HEK293 (cell line): ENCODE data around the gene TDRD5.

Experiments used
- CTCF ChIA-PET: fragments of 350-600 bp; formaldehyde crosslinking; extraction: SDS; loops from one replicate; lab custom pipeline; 2021; ENCODE audit warnings: antibody characterized with exemption; lab: Yijun Ruan, JAX
- POLR2A ChIA-PET: fragments of 300-600 bp; formaldehyde crosslinking; extraction: SDS; loops from one replicate; lab custom pipeline; 2020; ENCODE audit warnings: antibody characterized with exemption, inconsistent platforms; lab: Yijun Ruan, JAX
- H3K27ac ChIP-seq: fragments of 200-500 bp; sonication (Bioruptor generic); 2 replicates; pipeline ENCODE4 v1.5.1; 2014; ENCODE audit warnings: low read depth, low read length, control low read depth, inconsistent platforms; ENCODE audit errors: extremely low read depth
- H3K36me3 ChIP-seq, 2 experiments: fragments of 200-500 bp in 1 of 2; sonication (Bioruptor generic) in 1 of 2; 1 replicate in 1 of 2; 2 replicates in 1 of 2; pipeline ENCODE4 v1.5.1; 2014 to 2017; ENCODE audit warnings: inconsistent platforms in 2 of 2, low read length in 2 of 2; ENCODE audit not compliant: control insufficient read depth in 2 of 2, insufficient read depth in 1 of 2
- H3K4me1 ChIP-seq: fragments of 200-500 bp; sonication (Bioruptor generic); 2 replicates; pipeline ENCODE4 v1.5.1; 2014; ENCODE audit warnings: mild to moderate bottlenecking, low read length, inconsistent platforms; ENCODE audit not compliant: control insufficient read depth, insufficient read depth
- H3K4me3 ChIP-seq: 2 replicates; pipeline ENCODE4 v1.5.1; 2011; ENCODE audit warnings: low read depth, mild to moderate bottlenecking, control low read depth, low read length, moderate library complexity
- H3K9me3 ChIP-seq: fragments of 200-500 bp; sonication (Bioruptor generic); 2 replicates; pipeline ENCODE4 v1.5.1; 2014; ENCODE audit warnings: low read depth, low read length, inconsistent platforms; ENCODE audit not compliant: control insufficient read depth, insufficient read depth
- SP3 ChIP-seq: fragments of 450-650 bp; formaldehyde crosslinking; IDR thresholded peaks from 2 replicates; pipeline ENCODE4 v1.5.1; 2016; ENCODE audit warnings: missing biosample characterization, missing genetic modification characterization
- SP7 ChIP-seq: fragments of 450-650 bp; formaldehyde crosslinking; IDR thresholded peaks from 2 replicates; pipeline ENCODE4 v1.5.1; 2016; ENCODE audit warnings: missing biosample characterization, missing genetic modification characterization
- ZBTB48 ChIP-seq: fragments of 450-650 bp; formaldehyde crosslinking; IDR thresholded peaks from 2 replicates; pipeline ENCODE4 v1.5.1; 2016; ENCODE audit warnings: missing biosample characterization, missing genetic modification characterization
- ZFP37 ChIP-seq: fragments of 450-650 bp; formaldehyde crosslinking; IDR thresholded peaks from 2 replicates; pipeline ENCODE4 v1.5.1; 2016; ENCODE audit warnings: missing biosample characterization, missing genetic modification characterization
- ZIC2 ChIP-seq: fragments of 450-650 bp; formaldehyde crosslinking; IDR thresholded peaks from 2 replicates; pipeline ENCODE4 v1.5.1; 2016; ENCODE audit warnings: missing biosample characterization, missing genetic modification characterization
- ZNF114 ChIP-seq: fragments of 450-650 bp; formaldehyde crosslinking; IDR thresholded peaks from 2 replicates; pipeline ENCODE4 v1.5.0; 2017; ENCODE audit warnings: missing biosample characterization, missing genetic modification characterization
- ZNF214 ChIP-seq: fragments of 450-650 bp; formaldehyde crosslinking; IDR thresholded peaks from 2 replicates; pipeline ENCODE4 v1.5.1; 2017; ENCODE audit warnings: missing biosample characterization, mild to moderate bottlenecking, missing genetic modification characterization, borderline replicate concordance
- ZNF223 ChIP-seq: fragments of 450-650 bp; formaldehyde crosslinking; IDR thresholded peaks from 2 replicates; pipeline ENCODE4 v1.5.1; 2016; ENCODE audit warnings: missing biosample characterization, missing genetic modification characterization
- ZNF391 ChIP-seq: fragments of 450-650 bp; formaldehyde crosslinking; IDR thresholded peaks from 2 replicates; pipeline ENCODE4 v1.5.1; 2016; ENCODE audit warnings: low read depth, missing biosample characterization, missing genetic modification characterization, borderline replicate concordance
- ZNF404 ChIP-seq: fragments of 450-650 bp; formaldehyde crosslinking; IDR thresholded peaks from 2 replicates; pipeline ENCODE4 v1.5.1; 2017; ENCODE audit warnings: missing biosample characterization, missing genetic modification characterization
- ZNF501 ChIP-seq: fragments of 450-650 bp; formaldehyde crosslinking; IDR thresholded peaks from 2 replicates; pipeline ENCODE4 v1.5.1; 2016; ENCODE audit warnings: missing biosample characterization, missing genetic modification characterization
- ZNF510 ChIP-seq: fragments of 450-650 bp; formaldehyde crosslinking; IDR thresholded peaks from 2 replicates; pipeline ENCODE4 v1.5.1; 2018; ENCODE audit warnings: mild to moderate bottlenecking, missing genetic modification characterization, missing biosample characterization; ENCODE audit not compliant: insufficient replicate concordance
- ZNF548 ChIP-seq: fragments of 450-650 bp; formaldehyde crosslinking; IDR thresholded peaks from 2 replicates; pipeline ENCODE4 v1.5.1; 2016; ENCODE audit warnings: missing biosample characterization, missing genetic modification characterization
- ZNF560 ChIP-seq: fragments of 450-650 bp; formaldehyde crosslinking; IDR thresholded peaks from 2 replicates; pipeline ENCODE4 v1.5.1; 2017; ENCODE audit warnings: missing biosample characterization, missing genetic modification characterization, borderline replicate concordance
- ZNF585B ChIP-seq: fragments of 450-650 bp; formaldehyde crosslinking; IDR thresholded peaks from 2 replicates; pipeline ENCODE4 v1.5.1; 2016; ENCODE audit warnings: missing biosample characterization, missing genetic modification characterization
- ZNF600 ChIP-seq: fragments of 450-650 bp; formaldehyde crosslinking; IDR thresholded peaks from 2 replicates; pipeline ENCODE4 v1.5.1; 2016; ENCODE audit warnings: missing biosample characterization, missing genetic modification characterization
- ZNF830 ChIP-seq: fragments of 450-650 bp; IDR thresholded peaks from 2 replicates; pipeline ENCODE4 v1.5.0; 2018; ENCODE audit warnings: missing biosample characterization, missing genetic modification characterization, low read depth, mild to moderate bottlenecking, moderate library complexity
- TF ChIP-seq, protein P1 (sequence below): fragments of 450-650 bp; formaldehyde crosslinking; IDR thresholded peaks from 2 replicates; pipeline ENCODE4 v1.5.1; 2017; ENCODE audit warnings: missing biosample characterization, mild to moderate bottlenecking, missing genetic modification characterization, moderate library complexity
- TF ChIP-seq, protein P2 (sequence below): fragments of 450-650 bp; formaldehyde crosslinking; conservative IDR thresholded peaks from 2 replicates; pipeline ENCODE4 v1.5.1; 2016; ENCODE audit warnings: low read depth, missing biosample characterization, missing genetic modification characterization
- TF ChIP-seq, protein P3 (sequence below): fragments of 450-650 bp; formaldehyde crosslinking; IDR thresholded peaks from 2 replicates; pipeline ENCODE4 v1.5.1; 2016; ENCODE audit warnings: missing biosample characterization, missing genetic modification characterization
- TF ChIP-seq, protein P4 (sequence below): fragments of 450-650 bp; formaldehyde crosslinking; IDR thresholded peaks from 2 replicates; pipeline ENCODE4 v1.5.1; 2016; ENCODE audit warnings: missing biosample characterization, missing genetic modification characterization, borderline replicate concordance

TDRD5 gene

DNA sequence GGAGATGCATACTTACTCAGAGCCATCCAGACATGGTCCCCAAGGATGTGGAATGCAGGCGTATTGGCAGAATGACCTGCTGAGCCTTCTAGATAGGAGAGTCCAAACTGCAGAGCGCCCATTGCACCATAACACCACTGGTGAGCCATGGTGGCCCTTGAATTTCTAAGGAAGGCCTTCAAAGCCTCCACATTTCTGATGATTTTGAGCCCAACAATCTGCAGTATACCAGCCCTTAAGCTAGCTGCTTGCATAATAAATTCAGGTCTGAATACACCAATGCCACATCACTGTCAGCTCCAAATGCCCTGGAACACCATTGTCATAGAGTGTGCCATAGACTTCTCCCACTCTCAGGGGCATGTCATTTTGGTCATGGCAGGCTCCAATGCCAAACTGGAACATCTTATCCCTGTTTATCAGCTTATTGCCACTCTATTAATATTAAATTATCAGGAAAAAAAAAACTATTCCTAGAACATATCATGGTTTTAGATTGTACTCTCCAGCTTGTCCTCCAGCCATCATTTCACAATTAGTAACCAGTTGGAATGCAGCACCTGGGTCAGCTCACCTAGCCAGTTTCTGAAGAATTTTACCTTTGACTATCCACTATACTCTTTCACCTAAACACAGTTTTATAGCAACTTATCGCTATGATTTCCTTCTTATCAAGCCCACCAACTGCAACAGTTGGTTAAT is 42.8 kb upstream of the TDRD5 start:
- no peak overlapping the region for H3K27ac ChIP-seq
- CTCF ChIA-PET, result interaction anchor here (0.6 to 1.1 kb wide), 2 partner anchors 37 to 856 kb away, joined by 3 read pairs; no protein-coding TSS in a partner anchor

DNA sequence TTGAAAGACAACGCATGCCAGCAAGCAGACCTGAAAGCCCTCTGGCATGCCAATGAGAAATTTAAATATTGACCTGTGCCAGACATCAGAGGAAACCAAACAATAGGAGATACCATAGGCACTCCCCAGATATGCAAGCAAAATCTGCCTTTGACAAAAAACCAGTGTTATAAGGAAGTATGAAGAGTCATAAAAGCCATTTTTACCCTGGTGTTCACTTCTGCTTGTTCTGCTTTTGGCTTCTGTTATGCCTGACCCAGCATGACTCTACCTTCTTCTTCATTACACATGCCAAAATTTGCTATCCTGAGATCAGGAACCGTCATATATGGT is 42.3 kb upstream of the TDRD5 start:
- CTCF ChIA-PET, result interaction anchor here (1.1 kb wide), 1 partner anchor 37 kb away, joined by 3 read pairs; no protein-coding TSS in a partner anchor

More for the DNA sequence above, 42.8 kb upstream of the TDRD5 start:
- no peak overlapping the region for H3K4me3 ChIP-seq
- no peaks in the 10 kb centered on the region for H3K9me3 ChIP-seq
- POLR2A ChIA-PET, result no interaction called here
- TF ChIP-seq ZNF501 (tag by site-specific recombination), result no peak
- no peak for TF ChIP-seq ZNF223 (tag by site-specific recombination)
- no peak for TF ChIP-seq ZNF548 (tag by site-specific recombination)
- no peak for TF ChIP-seq ZNF404
- TF ChIP-seq ZNF600 (tag by site-specific recombination), result no peak
- TF ChIP-seq, protein P1, sequence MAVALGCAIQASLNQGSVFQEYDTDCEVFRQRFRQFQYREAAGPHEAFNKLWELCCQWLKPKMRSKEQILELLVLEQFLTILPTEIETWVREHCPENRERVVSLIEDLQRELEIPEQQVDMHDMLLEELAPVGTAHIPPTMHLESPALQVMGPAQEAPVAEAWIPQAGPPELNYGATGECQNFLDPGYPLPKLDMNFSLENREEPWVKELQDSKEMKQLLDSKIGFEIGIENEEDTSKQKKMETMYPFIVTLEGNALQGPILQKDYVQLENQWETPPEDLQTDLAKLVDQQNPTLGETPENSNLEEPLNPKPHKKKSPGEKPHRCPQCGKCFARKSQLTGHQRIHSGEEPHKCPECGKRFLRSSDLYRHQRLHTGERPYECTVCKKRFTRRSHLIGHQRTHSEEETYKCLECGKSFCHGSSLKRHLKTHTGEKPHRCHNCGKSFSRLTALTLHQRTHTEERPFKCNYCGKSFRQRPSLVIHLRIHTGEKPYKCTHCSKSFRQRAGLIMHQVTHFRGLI, result no peak
- no peak for TF ChIP-seq SP3
- TF ChIP-seq ZNF114, result no peak
- no peaks in the 10 kb centered on the region for H3K36me3 ChIP-seq
- H3K4me1 ChIP-seq, result no peaks in the 10 kb centered on the region

More for the DNA sequence above, 42.3 kb upstream of the TDRD5 start:
- Histone ChIP-seq H3K4me3 (no peak overlapping the region), H3K4me1 (no peaks in the 10 kb centered on the region), H3K27ac (no peak overlapping the region), H3K36me3 (no peaks in the 10 kb centered on the region), H3K9me3 (no peaks in the 10 kb centered on the region)
- TF ChIP-seq ZNF214 (no peak), SP7 (no peak), ZNF391 (tag by site-specific recombination) (no peak), ZNF585B (tag by site-specific recombination) (no peak), ZBTB48 (tag by site-specific recombination) (no peak), ZIC2 (no peak), ZNF830 (tag by site-specific recombination) (no peak), ZNF560 (tag by site-specific recombination) (no peak), ZFP37 (no peak), ZNF510 (tag by site-specific recombination) (no peak)
- TF ChIP-seq, protein P2, sequence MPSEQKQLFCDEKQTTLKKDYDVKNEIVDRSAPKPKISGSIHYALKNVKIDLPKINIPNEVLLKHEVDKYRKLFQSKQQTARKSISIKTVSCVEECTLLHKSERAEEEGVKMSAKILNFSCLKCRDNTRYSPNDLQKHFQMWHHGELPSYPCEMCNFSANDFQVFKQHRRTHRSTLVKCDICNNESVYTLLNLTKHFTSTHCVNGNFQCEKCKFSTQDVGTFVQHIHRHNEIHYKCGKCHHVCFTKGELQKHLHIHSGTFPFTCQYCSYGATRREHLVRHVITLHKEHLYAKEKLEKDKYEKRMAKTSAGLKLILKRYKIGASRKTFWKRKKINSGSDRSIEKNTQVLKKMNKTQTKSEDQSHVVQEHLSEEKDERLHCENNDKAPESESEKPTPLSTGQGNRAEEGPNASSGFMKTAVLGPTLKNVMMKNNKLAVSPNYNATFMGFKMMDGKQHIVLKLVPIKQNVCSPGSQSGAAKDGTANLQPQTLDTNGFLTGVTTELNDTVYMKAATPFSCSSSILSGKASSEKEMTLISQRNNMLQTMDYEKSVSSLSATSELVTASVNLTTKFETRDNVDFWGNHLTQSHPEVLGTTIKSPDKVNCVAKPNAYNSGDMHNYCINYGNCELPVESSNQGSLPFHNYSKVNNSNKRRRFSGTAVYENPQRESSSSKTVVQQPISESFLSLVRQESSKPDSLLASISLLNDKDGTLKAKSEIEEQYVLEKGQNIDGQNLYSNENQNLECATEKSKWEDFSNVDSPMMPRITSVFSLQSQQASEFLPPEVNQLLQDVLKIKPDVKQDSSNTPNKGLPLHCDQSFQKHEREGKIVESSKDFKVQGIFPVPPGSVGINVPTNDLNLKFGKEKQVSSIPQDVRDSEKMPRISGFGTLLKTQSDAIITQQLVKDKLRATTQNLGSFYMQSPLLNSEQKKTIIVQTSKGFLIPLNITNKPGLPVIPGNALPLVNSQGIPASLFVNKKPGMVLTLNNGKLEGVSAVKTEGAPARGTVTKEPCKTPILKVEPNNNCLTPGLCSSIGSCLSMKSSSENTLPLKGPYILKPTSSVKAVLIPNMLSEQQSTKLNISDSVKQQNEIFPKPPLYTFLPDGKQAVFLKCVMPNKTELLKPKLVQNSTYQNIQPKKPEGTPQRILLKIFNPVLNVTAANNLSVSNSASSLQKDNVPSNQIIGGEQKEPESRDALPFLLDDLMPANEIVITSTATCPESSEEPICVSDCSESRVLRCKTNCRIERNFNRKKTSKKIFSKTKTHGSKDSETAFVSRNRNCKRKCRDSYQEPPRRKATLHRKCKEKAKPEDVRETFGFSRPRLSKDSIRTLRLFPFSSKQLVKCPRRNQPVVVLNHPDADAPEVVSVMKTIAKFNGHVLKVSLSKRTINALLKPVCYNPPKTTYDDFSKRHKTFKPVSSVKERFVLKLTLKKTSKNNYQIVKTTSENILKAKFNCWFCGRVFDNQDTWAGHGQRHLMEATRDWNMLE (tag by site-specific recombination), result no peak
- TF ChIP-seq, protein P3, sequence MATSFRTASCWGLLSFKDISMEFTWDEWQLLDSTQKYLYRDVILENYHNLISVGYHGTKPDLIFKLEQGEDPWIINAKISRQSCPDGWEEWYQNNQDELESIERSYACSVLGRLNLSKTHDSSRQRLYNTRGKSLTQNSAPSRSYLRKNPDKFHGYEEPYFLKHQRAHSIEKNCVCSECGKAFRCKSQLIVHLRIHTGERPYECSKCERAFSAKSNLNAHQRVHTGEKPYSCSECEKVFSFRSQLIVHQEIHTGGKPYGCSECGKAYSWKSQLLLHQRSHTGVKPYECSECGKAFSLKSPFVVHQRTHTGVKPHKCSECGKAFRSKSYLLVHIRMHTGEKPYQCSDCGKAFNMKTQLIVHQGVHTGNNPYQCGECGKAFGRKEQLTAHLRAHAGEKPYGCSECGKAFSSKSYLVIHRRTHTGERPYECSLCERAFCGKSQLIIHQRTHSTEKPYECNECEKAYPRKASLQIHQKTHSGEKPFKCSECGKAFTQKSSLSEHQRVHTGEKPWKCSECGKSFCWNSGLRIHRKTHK (tag by site-specific recombination), result no peak
- TF ChIP-seq, protein P4, sequence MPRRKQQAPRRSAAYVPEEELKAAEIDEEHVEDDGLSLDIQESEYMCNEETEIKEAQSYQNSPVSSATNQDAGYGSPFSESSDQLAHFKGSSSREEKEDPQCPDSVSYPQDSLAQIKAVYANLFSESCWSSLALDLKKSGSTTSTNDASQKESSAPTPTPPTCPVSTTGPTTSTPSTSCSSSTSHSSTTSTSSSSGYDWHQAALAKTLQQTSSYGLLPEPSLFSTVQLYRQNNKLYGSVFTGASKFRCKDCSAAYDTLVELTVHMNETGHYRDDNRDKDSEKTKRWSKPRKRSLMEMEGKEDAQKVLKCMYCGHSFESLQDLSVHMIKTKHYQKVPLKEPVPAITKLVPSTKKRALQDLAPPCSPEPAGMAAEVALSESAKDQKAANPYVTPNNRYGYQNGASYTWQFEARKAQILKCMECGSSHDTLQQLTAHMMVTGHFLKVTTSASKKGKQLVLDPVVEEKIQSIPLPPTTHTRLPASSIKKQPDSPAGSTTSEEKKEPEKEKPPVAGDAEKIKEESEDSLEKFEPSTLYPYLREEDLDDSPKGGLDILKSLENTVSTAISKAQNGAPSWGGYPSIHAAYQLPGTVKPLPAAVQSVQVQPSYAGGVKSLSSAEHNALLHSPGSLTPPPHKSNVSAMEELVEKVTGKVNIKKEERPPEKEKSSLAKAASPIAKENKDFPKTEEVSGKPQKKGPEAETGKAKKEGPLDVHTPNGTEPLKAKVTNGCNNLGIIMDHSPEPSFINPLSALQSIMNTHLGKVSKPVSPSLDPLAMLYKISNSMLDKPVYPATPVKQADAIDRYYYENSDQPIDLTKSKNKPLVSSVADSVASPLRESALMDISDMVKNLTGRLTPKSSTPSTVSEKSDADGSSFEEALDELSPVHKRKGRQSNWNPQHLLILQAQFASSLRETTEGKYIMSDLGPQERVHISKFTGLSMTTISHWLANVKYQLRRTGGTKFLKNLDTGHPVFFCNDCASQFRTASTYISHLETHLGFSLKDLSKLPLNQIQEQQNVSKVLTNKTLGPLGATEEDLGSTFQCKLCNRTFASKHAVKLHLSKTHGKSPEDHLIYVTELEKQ (tag by site-specific recombination), result no peak
- POLR2A ChIA-PET, result no interaction called here
